Limb (tissue), 2 donors: ENCODE results near the gene PERM1.

ENCODE experiments used
- DNase-seq, 2 donors: peaks; one replicate each; pipeline ENCODE4 v3.0.0-alpha.2; 2016; ENCODE audit errors: extremely low spot score in 2 of 2

PERM1 gene

DNA sequence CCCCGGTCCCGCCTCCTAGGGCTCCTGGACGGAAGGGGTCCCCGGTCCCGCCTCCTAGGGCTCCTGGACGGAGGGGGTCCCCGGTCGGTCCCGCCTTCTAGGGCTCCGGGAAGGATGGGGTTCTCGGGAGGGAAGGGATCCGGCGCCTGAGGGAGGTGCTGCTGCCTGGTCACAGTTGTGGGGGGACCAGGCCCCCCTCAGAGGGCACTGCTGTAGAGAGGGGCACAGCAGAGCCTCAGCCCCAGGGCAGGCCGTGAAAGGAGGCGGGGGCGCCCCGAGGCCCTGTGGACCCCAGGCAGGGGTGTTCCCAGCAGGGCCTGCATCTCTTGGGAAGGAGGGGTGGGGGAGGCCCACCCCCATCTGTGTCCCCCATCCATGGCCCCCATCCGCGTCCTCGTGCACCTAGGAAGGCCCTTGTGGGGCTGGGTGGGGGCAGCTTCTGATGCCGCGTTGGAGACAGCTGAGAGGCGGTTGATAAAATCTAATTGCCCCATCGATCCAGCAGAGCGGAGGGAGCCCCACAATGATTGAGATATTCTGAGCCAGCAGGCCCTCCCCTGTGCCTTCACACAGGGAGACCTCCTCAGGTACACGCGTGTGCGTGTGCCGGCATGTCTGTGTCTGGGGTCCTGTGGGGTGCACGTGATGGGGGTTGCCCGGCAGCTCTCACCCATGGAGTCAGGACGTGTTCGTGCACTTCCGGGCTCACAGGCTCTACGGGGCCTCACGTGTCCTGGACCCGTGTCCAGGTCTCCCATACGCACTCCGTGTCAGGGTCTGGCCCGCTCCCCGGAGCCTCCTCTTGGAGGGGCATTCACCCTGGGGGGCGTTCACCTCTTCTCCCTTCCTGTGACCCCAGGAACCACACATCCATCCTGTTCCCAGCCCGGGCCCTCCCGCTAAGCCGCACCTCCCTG, 45.3 kb downstream of the PERM1 start:
- no peak for DNase-seq

DNA sequence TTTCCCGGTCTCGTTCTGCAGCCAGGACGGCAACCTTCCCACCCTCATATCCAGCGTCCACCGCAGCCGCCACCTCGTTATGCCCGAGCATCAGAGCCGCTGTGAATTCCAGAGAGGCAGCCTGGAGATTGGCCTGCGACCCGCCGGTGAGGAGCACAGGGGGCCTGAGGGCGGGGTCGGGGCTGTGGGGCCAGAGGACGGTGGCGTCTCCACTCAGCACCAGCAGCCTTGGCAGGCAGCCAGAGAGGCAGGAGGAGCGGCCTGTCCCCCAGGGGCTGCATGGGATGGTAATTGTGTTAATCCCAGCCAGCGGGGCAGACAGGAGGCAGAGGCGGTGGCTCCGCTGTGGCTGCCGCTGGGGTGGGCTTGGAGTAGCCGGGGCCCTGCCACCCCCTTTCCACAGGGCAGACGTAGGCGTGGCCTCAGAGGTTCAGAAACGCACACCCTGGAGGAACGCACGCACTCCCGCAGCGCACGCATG, 46.1 kb downstream of the PERM1 start:
- DNase-seq, result peak in 1 of 2 donors; percentile 79

DNA sequence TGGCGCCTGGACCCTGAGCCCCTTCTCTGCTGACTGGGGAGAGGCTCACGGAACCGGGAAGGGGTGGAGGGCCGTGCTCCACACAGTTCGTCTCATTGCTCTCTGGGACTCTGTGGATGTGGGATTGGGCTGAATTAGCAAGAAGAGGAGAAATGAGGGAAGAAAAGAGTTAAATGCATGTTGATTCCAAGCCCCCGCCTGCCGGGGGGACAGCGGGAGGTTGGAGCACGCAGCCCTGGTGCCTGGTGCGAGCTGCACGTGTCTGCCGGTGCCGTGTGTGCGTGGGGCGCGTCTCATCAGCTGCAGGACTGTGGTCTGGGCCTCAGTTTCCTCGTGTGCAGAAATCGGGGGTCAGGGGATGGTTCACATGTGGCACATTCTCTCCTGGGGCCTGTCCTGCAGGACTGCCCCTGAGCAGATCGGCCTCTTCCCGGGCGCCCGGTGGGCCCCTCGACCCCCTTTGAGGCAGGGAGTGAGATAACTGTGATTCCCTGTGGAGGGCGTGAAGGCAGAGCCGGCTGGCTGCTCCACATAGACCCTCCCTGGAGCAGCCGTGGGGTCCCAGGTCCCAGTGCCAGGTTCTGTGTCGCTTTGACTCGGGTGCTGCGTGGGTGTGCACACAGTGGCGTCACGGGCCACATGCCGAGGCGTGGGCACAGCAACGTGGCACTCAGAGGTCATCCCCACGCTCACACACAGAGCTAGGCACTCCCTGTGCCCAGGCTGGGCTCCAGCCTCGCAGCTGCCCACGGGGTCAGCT, 46.7 kb downstream of the PERM1 start:
- no peak for DNase-seq

GRCh38 chr1:933603-933940, 48.3 kb downstream of the PERM1 start:
- DNase-seq, result no peak

- DNase-seq, result no peak
Observed at GRCh38 chr1:932776-933602, 48.9 kb downstream of the PERM1 start.

DNA sequence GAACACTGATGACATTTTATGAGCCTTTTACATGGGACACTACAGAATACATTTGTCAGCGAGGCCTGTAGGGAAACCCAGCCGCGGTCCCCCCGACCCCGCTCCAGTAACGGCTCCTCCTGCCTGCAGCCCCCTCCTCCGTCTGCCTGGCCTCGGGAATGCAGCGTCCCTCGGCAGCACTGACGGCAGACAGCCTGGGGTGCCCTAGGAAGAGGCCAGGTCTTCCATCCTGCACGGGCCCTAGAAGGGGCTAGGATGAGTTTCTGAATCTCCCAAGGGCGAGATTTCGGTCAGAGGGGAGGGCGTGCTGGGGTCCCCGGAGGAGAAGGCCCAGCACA, 49.8 kb downstream of the PERM1 start:
- DNase-seq, result no peak

DNA sequence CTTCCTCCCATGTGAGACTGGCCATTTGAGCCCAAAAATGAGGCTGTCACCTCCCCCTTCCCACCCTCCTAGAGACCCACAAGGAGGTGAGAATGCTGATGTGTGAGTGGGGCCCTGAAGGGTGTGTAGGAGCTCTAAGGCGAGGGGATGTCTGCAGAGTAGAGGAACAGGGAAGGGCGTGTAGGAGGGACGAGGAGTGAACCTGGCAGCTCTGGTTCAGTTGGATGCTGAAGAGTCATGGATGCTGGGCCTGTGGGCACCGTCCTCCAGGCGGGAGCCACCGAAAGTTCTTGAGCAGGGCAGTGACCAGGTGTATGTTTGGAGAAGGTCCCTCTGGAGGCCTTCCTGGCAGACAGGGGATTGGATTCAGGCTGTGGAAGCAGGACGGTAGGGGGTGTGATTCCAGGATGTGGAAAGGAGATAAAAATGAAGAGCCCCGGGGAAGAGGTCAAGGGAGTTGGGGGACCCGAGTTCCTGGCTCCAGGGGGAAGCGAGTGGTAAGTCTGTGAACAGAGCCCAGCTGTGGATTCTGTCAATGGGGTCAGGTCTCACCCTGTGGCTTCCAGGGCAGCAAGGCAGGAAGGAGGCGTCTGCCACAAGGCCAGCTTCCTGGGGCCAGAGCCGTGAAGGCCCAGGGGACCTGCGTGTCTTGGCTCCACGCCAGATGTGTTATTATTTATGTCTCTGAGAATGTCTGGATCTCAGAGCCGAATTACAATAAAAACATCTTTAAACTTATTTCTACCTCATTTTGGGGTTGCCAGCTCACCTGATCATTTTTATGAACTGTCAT, 50.3 kb downstream of the PERM1 start:
- no peak for DNase-seq

DNA sequence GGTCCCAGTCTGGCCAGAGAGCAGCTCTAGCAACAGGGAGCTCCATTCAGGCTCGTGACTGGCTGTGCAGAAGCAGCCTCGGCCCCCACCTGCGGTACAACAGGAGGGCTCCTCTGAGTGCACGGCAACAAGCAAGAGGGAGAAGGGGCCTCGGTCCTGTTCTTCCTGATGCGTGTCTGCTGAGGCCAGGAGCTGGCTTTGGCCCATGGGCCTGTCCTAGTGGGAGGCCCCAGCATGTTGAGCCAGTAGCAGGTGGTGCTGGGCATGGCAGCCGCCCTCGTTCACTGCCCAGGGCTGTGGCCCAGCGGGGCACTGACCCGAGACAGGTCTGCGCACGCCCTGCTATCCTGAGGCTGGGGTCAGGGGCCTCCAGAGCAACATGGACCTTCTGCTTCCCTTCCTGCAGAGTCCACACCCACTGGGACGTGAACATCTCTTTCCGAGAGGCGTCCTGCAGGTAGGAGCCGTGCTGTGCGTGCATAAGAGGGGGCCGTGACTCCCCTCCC, 51.2 kb downstream of the PERM1 start:
- DNase-seq, result no peak

DNA sequence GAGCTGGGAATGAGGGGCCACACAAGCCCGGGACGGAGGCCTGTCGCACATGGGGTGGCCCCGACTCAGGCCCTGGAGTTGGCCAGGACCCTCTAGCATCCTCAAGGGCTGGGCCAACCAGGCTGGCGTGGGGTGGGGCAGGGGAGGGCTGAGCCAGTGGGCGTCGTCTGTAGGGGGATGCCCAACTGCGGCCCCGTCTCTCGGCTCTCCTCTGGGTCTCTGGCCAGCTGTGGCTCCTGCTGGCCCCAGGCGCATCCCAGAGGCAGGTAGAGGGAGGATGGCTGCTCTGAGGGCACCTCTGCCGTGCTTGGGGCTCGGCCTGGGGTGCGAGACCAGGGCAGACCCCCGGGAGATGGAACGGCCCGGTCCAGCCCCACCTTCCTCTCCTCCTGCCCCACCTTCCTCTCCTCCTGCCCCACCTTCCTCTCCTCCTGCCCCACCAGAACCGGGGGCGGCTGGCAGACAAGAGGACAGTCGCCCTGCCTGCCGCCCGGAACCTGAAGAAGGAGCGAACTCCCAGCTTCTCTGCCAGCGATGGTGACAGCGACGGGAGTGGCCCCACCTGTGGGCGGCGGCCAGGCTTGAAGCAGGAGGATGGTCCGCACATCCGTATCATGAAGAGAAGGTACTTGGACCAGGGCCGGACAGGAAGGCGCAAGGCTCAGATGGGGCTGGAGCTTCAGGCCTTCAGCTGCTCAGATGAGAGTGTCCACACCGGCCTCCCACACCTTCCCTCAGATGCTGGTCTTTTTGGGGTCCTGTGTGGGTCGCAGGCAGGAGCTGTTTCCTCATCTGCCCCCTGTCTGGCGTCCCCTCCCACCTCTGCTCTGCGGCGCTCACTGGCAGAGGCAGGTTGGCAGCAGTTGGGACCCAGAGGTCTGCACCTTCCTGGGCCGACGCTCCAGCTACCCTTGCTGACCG, 51.9 kb downstream of the PERM1 start:
- DNase-seq, result no peak

DNA sequence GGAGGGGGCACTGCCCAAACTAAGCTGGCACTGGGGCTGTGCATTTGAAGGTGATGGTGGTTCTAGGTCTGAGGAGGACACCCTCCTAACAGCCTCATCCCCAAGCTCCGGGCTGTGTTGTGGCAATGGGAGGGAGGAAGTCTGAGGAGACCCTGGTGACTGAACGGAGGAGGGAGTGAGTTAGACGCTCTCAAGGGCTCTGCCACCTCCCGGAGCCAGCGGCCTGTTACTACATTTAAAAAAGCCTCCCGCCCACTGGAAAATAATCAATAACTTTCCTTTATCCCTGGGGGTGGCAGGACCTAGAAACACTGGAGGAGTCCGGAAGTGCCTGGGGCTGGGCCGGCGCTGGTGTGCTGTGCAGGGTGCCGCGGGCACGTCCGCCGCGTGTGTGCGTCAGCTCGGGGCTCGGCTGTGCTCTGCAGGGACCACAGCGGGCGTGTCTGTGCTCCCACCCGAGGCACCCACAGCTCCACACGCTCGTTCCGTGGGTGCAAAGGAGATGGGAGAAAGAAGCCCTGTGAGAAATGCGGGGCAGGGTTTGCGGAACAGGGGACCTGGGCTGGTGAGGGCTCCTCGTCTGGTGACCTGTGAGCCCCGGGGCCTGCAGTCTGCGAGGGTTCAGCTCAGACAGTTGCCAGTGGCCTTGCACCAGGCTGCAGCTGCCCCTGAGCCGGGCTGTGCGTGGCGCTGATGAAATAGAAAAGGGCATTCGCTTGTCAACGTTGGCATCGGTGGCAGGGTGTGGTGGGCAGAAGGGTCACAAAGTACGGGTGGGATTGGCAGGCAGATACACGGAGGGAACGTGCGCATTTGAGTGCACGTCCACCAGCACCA, 52.9 kb downstream of the PERM1 start:
- DNase-seq, result no peak

DNA sequence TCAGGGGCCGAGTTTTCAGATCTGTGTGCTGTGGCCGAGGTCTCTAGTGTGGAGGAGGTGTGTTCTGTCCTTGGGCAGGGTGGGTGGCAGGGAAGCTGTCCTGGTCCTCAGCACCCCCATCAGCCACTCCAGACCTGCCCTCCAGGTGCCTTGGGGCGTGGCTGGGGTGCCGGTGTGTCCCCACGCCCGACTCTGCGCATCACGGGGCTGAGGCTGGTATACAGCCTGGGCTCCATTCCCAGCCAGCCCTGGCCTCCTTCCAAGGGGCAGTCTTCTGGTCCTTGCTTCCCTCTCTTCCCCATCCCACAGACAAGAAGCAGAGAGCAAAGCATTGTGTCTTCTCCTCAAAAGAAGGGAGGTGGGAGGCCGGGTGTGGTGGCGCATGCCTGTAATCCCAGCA, 54.1 kb downstream of the PERM1 start:
- DNase-seq, result no peak

DNA sequence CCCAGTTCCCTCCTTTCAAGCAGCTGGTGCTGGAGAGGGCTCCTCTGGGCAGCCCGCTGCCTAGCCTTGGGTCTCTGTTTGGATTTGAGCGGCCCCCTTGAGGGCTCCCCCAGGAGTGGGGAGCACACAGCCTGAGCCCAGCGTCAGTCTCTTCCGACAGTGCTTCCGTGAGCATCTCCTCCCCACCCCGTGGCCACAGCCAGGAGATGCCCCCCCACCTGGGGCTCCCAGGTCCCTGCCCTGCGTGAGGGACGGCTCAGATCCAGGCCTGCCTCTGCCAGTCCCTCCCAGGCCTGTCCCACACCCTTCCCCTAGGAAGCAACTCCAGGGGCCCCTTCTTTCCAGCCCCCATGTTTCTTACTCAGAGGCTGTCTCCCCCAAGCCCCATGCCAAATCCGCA, 54.7 kb downstream of the PERM1 start:
- no peak for DNase-seq

- DNase-seq, result no peak
Observed at GRCh38 chr1:925561-926421, 56.1 kb downstream of the PERM1 start.
